Measurements from ENCODE around the gene B4GALNT2. TPM values are rescaled to one million over a fixed set of nuclear protein-coding genes. Genes with fewer than 3 reads are reported as not detected.

Gene B4GALNT2
- total and polyA plus RNA-seq, 2 donors (not counting 3 experiments of a cell fraction or from before 2014, with no cell fraction given) = 0.11 TPM; not detected in 1

DNA sequence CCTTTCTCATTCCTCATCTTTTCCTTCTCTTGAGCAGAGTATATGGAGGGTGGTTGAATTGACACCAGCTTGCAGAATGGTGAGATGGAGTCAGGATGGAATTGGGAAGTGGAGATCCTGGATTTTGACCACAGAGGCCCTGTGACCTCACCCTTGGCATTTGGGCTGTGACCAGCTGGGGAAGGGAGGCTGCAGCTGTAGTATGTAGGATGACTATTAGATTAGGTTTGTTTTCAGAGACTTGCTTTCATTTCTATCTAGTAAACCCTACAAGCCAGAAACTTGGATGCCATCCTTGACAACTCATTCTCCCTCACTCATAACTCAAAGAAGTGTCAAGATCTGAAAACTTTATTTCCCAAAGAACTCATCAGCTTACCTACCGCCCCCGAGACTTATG is 71.9 kb downstream of the B4GALNT2 start:
- no peak for TF ChIP-seq CTCF (IDR thresholded peaks at IDR 0.05; ENCODE audit: extremely low read depth in 1 of 2, insufficient read depth in 1 of 2, low read depth in 1 of 2, low read length in 2 of 2)
- TF ChIP-seq GATA2 (IDR thresholded peaks at IDR 0.05; ENCODE audit: insufficient read depth, insufficient read length, low read depth, low read length) = no peak
- TF ChIP-seq FOS (IDR thresholded peaks at IDR 0.05; ENCODE audit: borderline replicate concordance, insufficient read depth, low read length) = no peak
- no peak for TF ChIP-seq JUN (IDR thresholded peaks at IDR 0.05; ENCODE audit: borderline replicate concordance, insufficient read depth, insufficient read length, low read depth)
- TF ChIP-seq MAX (IDR thresholded peaks at IDR 0.05; ENCODE audit: insufficient read depth, insufficient read length) = no peak
- no peak for TF ChIP-seq POLR2A (IDR thresholded peaks at IDR 0.05; ENCODE audit: low read depth, low read length)
- TF ChIP-seq MYC (IDR thresholded peaks at IDR 0.05; ENCODE audit: low read depth, low read length) = no peak
- TF ChIP-seq POLR2AphosphoS5 (IDR thresholded peaks at IDR 0.05; ENCODE audit: insufficient read depth, low read depth, low read length) = no peak
- no peak for TF ChIP-seq EZH2 (IDR thresholded peaks at IDR 0.05; ENCODE audit: borderline replicate concordance, low read depth, low read length, severe bottlenecking)
- no peak overlapping the region for H3K4me2 ChIP-seq (ENCODE audit: insufficient read depth, low read length)
- peaks cover 43% of the 10 kb centered on the region for H3K4me1 ChIP-seq (ENCODE audit: control insufficient read depth, extremely low read depth, insufficient read depth, low read length)
- no TSS peak for BruUV-seq (replicated peaks)
- no peaks in the 10 kb centered on the region for H4K20me1 ChIP-seq (replicated peaks; ENCODE audit: control insufficient read depth, extremely low read depth, insufficient read depth, low read length)
- H3K9ac ChIP-seq (replicated peaks; ENCODE audit: extremely low read depth, insufficient read depth, low read length) = no peak overlapping the region
- dilution Hi-C loops (cut with MboI; ENCODE audit: extremely low pct_ligation_motif_present, low sequenced_read_pairs) (no loop called here), intact Hi-C loops (cut with micrococcal nuclease) (no loop called here)
- H2AFZ ChIP-seq (ENCODE audit: low read depth, low read length) = no peak overlapping the region
- CTCF ChIA-PET = interaction anchor here (1.3 to 15.9 kb wide), 2 partner anchors 9 to 23 kb away, joined by 3 to 212 read pairs; partner anchors contain the start of gene PHOSPHO1
- H3K27me3 ChIP-seq (ENCODE audit: control insufficient read depth in 2 of 2, insufficient read depth in 2 of 2, low read length in 2 of 2) = no peaks in the 10 kb centered on the region
- no peaks in the 10 kb centered on the region for H3K36me3 ChIP-seq (ENCODE audit: control insufficient read depth in 2 of 2, extremely low read depth in 1 of 2, insufficient read depth in 2 of 2, low read length in 2 of 2)
- H3K27ac ChIP-seq (ENCODE audit: insufficient read depth, low read depth, low read length) = no peak overlapping the region
- no peaks in the 10 kb centered on the region for H3K79me2 ChIP-seq (ENCODE audit: control insufficient read depth, insufficient read depth, low read length)
- POLR2A ChIA-PET = no interaction called here
- no peak overlapping the region for H3K4me3 ChIP-seq (replicated peaks in 1 of 3; ENCODE audit: insufficient read depth in 1 of 3, low read depth in 1 of 3, low read length in 3 of 3)
- FAIRE-seq (no peak), DNase-seq (ENCODE audit: low read depth, low spot score) (no peak)
- H3K9me1 ChIP-seq (replicated peaks; ENCODE audit: control insufficient read depth, extremely low read depth, insufficient read depth, low read length) = no peaks in the 10 kb centered on the region
- no peaks in the 10 kb centered on the region for H3K9me3 ChIP-seq (replicated peaks; ENCODE audit: control insufficient read depth, insufficient read depth, low read length)

All from endothelial cell of umbilical vein (primary cell).